K562 (cell line): ENCODE results near the gene LAPTM5. TPM values are rescaled to one million over a fixed set of nuclear protein-coding genes. Genes with fewer than 3 reads are reported as not detected.

Experiments used
- ATAC-seq: fragments of 200-7000 bp; cut with Tn5 transposase; 3 replicates; pipeline ENCODE4 v1.9.1; 2020; ENCODE audit warnings: moderate library complexity
- BruUV-seq: library from RNA; stranded (reverse); fragments of 400-500 nt; replicated peaks from 2 replicates; lab custom pipeline; 2021; lab: Mats Ljungman, UMichigan
- CTCF ChIA-PET: fragments of 300-600 bp; formaldehyde crosslinking; extraction: SDS; loops from one replicate; lab custom pipeline; 2021; ENCODE audit warnings: low intra/inter-chr PET ratio; lab: Yijun Ruan, JAX
- POLR2A ChIA-PET: fragments of 300-600, 350-650 bp; sonication (Branson Sonifier 250); formaldehyde crosslinking; extraction: SDS; loops from one replicate; lab custom pipeline; 2021; ENCODE audit warnings: antibody characterized with exemption, inconsistent platforms; lab: Yijun Ruan, JAX
- DNase-seq, 4 experiments: peaks; one replicate each; pipeline versions ENCODE4 v3.0.0 to v3.0.0-alpha.2; 2011 to 2018; ENCODE audit warnings: low spot score in 3 of 4, mixed read lengths in 3 of 4; ENCODE audit errors: extremely low read depth in 1 of 4
- FAIRE-seq: peaks from 2 replicates; lab custom pipeline; 2011; peaks lifted over from hg19 to GRCh38; lab: Jason Lieb, UNC
- H2AFZ ChIP-seq: 2 replicates; pipeline ENCODE4 v1.6.0; 2011; ENCODE audit warnings: low read depth, low read length, control low read depth, inconsistent platforms
- H3K27ac ChIP-seq: fragments of 200-600 bp; 3 replicates; pipeline ENCODE4 v1.8.0; 2011; ENCODE audit warnings: low read depth, mild to moderate bottlenecking, control low read depth, inconsistent platforms, low read length, moderate library complexity, mixed read lengths; ENCODE audit errors: extremely low read depth
- H3K27me3 ChIP-seq, 2 experiments: fragments of 300-600 bp in 1 of 2; 2 replicates in 1 of 2; 3 replicates in 1 of 2; pipeline versions ENCODE4 v1.6.0 to v1.8.0; 2011; ENCODE audit warnings: inconsistent platforms in 2 of 2, low read length in 2 of 2, mild to moderate bottlenecking in 1 of 2, mixed read lengths in 1 of 2, moderate library complexity in 1 of 2; ENCODE audit not compliant: control insufficient read depth in 2 of 2, insufficient read depth in 2 of 2
- H3K36me3 ChIP-seq: fragments of 300-600 bp; 3 replicates; pipeline ENCODE4 v1.8.0; 2011; ENCODE audit warnings: mild to moderate bottlenecking, low read length, inconsistent platforms; ENCODE audit not compliant: control insufficient read depth, insufficient read depth
- H3K4me1 ChIP-seq, 2 experiments: fragments of 200-600 bp in 1 of 2; replicated peaks in 1 of 2; 2 replicates in 1 of 2; 3 replicates in 1 of 2; pipeline versions ENCODE4 v1.5.1 to v1.8.0; 2011; ENCODE audit warnings: inconsistent platforms in 2 of 2, low read length in 2 of 2, mild to moderate bottlenecking in 1 of 2, mixed read lengths in 1 of 2, moderate library complexity in 1 of 2; ENCODE audit not compliant: control insufficient read depth in 2 of 2, insufficient read depth in 2 of 2
- H3K4me2 ChIP-seq: 2 replicates; pipeline ENCODE4 v1.6.1; 2011; ENCODE audit warnings: low read length, control low read depth, inconsistent platforms, mixed read lengths; ENCODE audit not compliant: insufficient read depth
- H3K4me3 ChIP-seq: fragments of 200-600 bp; sonication (generic), shearing (Covaris generic); 2 replicates; pipeline ENCODE4 v1.5.1; 2016; ENCODE audit warnings: control low read depth, inconsistent platforms
- H3K79me2 ChIP-seq: fragments of 200-600 bp; 3 replicates; pipeline ENCODE4 v1.8.0; 2011; ENCODE audit warnings: low read length, inconsistent platforms; ENCODE audit not compliant: control insufficient read depth, insufficient read depth
- H3K9ac ChIP-seq, 2 experiments: 2 replicates each; pipeline versions ENCODE4 v1.6.0 to v1.6.1; 2011; ENCODE audit warnings: low read depth in 2 of 2, low read length in 2 of 2, control low read depth in 1 of 2, inconsistent platforms in 1 of 2, mild to moderate bottlenecking in 1 of 2, mixed read lengths in 1 of 2; ENCODE audit not compliant: insufficient read depth in 1 of 2
- H3K9me1 ChIP-seq: one replicate; pipeline ENCODE4 v1.6.0; 2011; ENCODE audit warnings: inconsistent platforms, mild to moderate bottlenecking, low read length, moderate library complexity; ENCODE audit not compliant: control insufficient read depth, insufficient read depth
- H3K9me3 ChIP-seq: replicated peaks from 2 replicates; pipeline ENCODE4 v1.5.1; 2011; ENCODE audit warnings: low read depth, low read length, inconsistent platforms; ENCODE audit not compliant: control insufficient read depth, insufficient read depth
- H4K20me1 ChIP-seq: replicated peaks from 2 replicates; pipeline ENCODE4 v1.6.1; 2011; ENCODE audit warnings: low read length, inconsistent platforms, mixed read lengths; ENCODE audit not compliant: control insufficient read depth, insufficient read depth
- SP2 ChIP-seq: IDR thresholded peaks from 2 replicates; pipeline ENCODE4 v1.6.1; 2011; ENCODE audit warnings: mild to moderate bottlenecking, low read depth, low read length, moderate library complexity; ENCODE audit not compliant: poor library complexity, severe bottlenecking; ENCODE audit errors: extremely low read depth
- WHSC1 ChIP-seq: IDR thresholded peaks from one replicate; pipeline ENCODE4 v1.6.1; 2012; ENCODE audit warnings: low read length, control low read depth, inconsistent platforms
- ZNF311 ChIP-seq: fragments of 250-450 bp; sonication (Bioruptor Pico); IDR thresholded peaks from 2 replicates; pipeline ENCODE4 v1.4.0; 2020; ENCODE audit warnings: mild to moderate bottlenecking, moderate library complexity
- ZNF830 ChIP-seq: fragments of 250-450 bp; sonication (Bioruptor Pico); IDR thresholded peaks from 2 replicates; pipeline ENCODE4 v1.5.0; 2021; ENCODE audit warnings: mild to moderate bottlenecking
- WGBS: fragments of 100-300 bp; shearing (Covaris generic); methylation state at CpG from one replicate; pipeline ENCODE4 v1.1.6; 2016; ENCODE audit warnings: low coverage, mixed read lengths; ENCODE audit not compliant: insufficient coverage; ENCODE audit errors: missing lambda C conversion rate; 5-methylcytosine and 5-hydroxymethylcytosine counted together
- in situ Hi-C: fragments of 300-500 bp; cut with MboI; formaldehyde crosslinking; loops from 4 replicates; pipeline ENCODE4 v1.15.0; 2018; ENCODE audit warnings: inconsistent platforms, mixed read lengths
- intact Hi-C: fragments of 100-400 bp; cut with micrococcal nuclease; formaldehyde crosslinking; loops from 2 replicates; pipeline ENCODE4 v1.14.2; 2022
- polyA plus RNA-seq, 8 experiments: library from polyadenylated mRNA; depleted of rRNA in 4 of 8; stranded (reverse) in 5 of 8; unstranded in 3 of 8; fragments of >200 nt; fragmentation: Nextera tagmentation in 2 of 8; fragmentation: Illumina TruSeq in 1 of 8; extraction: Ambion mirVana in 2 of 8; extraction: Trizol in 1 of 8; gene quantifications; 2 replicates each; pipeline versions ENCODE4 v1.2.1 to v1.2.3, GENCODE V29; 2011 to 2014; ENCODE audit warnings: inconsistent platforms in 1 of 8, missing spikeins in 1 of 8
- total RNA-seq, 7 experiments: library from RNA; depleted of rRNA in 6 of 7; stranded (reverse); fragments of >200 nt in 6 of 7; fragmentation: Illumina TruSeq in 2 of 7; extraction: Trizol in 2 of 7; gene quantifications; 2 replicates each; pipeline versions ENCODE4 v1.2.1 to v1.2.3, GENCODE V29; 2011 to 2021; ENCODE audit warnings: low replicate concordance in 1 of 7
- TF ChIP-seq, protein P1 (sequence below): sonication (generic); formaldehyde crosslinking; IDR thresholded peaks from 2 replicates; pipeline ENCODE4 v1.9.0; 2022; ENCODE audit warnings: mild to moderate bottlenecking, missing genetic modification reagents
- TF ChIP-seq, protein P2 (sequence below): sonication (generic); formaldehyde crosslinking; IDR thresholded peaks from 2 replicates; pipeline ENCODE4 v1.8.0; 2022; ENCODE audit warnings: missing genetic modification reagents, mild to moderate bottlenecking, moderate library complexity, borderline replicate concordance

Gene LAPTM5
- total and polyA plus RNA-seq, 9 of the 15 experiments (the other 6 are each of a cell fraction or from before 2014, with no cell fraction given) = 2.4 to 47.3 (median 20.3) TPM

DNA sequence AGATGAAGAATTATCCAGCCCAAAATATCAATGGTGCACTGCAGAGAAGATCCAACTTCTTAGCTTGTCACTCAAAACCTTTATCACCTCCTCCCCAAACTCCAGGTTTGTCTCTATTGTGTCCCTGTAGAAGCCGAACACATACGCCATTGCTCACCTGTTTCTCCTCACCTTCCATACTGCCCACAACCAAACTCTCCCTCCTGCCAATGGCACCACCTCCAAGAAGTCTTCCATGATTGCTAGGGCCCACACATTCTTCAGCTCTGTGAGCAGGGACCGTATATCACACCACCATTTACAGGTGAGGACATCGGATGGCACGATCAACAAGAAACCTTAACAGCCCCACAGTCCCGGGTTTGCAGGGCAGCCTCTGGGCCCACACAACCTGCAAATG, 2.2 kb downstream of the LAPTM5 start (continued):
- TF ChIP-seq, protein P1, sequence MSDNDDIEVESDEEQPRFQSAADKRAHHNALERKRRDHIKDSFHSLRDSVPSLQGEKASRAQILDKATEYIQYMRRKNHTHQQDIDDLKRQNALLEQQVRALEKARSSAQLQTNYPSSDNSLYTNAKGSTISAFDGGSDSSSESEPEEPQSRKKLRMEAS (CRISPR knock-in tag) = no peak
- TF ChIP-seq SP2 (no peak), WHSC1 (no peak)

DNA sequence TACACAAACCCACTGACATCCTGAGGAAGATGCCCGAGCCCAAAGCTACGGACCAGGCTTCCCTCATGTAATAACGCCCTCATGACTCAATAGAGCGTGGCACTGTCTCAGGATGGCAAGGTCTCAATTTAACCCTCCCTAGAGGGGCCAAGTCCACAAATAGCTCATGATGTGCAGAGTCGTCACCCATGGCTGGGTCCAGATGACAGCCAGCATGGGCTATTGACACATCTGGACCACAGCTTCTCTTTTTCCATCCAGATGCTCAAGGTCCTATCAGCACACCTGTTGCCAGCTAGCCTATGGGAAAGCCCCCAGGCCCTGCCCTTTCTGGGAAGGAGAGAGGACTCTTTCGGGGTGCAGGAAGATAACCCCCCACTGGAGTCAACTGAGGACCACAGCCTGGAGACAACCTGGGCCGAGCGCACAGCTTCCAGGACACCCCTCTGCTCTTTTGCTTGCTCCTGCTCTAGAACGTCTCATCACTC, 2.8 kb downstream of the LAPTM5 start:
- ATAC-seq = no peak
- in situ Hi-C loops = no loop called here
- TF ChIP-seq, protein P2, sequence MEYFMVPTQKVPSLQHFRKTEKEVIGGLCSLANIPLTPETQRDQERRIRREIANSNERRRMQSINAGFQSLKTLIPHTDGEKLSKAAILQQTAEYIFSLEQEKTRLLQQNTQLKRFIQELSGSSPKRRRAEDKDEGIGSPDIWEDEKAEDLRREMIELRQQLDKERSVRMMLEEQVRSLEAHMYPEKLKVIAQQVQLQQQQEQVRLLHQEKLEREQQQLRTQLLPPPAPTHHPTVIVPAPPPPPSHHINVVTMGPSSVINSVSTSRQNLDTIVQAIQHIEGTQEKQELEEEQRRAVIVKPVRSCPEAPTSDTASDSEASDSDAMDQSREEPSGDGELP (CRISPR knock-in tag) = 0 out of 2 replicates have a peak, but pooled peaks have one; percentile 16
- TF ChIP-seq ZNF311 (CRISPR knock-in tag) (no peak), ZNF830 (CRISPR knock-in tag) (no peak)
- H4K20me1 ChIP-seq = no peaks in the 10 kb centered on the region
- H3K27me3 ChIP-seq = no peaks in the 10 kb centered on the region
- no peaks in the 10 kb centered on the region for H3K9me3 ChIP-seq
- no peaks in the 10 kb centered on the region for H3K36me3 ChIP-seq
- no peaks in the 10 kb centered on the region for H3K9me1 ChIP-seq
- H3K4me1 ChIP-seq = peaks cover 51 to 56% of the 10 kb centered on the region in 2 experiments
- WGBS = 81% methylated on average over 9 of the region's 9 CpGs
- peaks cover 21% of the 10 kb centered on the region; the same call in 2 of the 3 replicates for H3K79me2 ChIP-seq
- POLR2A ChIA-PET = interaction anchor here (0.6 to 1.8 kb wide), 6 partner anchors 11 to 1221 kb away, joined by 3 to 4 read pairs (median 3); no protein-coding TSS in a partner anchor
- no peak for FAIRE-seq
- no peak overlapping the region for H3K4me3 ChIP-seq
- intact Hi-C loops = no loop called here
- DNase-seq = no peak
- peak overlapping the region in 1 of 2 experiments; percentile 40; a peak in 1 of 4 replicates for H3K9ac ChIP-seq
- no TSS peak for BruUV-seq
- no peak overlapping the region for H2AFZ ChIP-seq
- CTCF ChIA-PET = no interaction called here
- H3K27ac ChIP-seq = no peak overlapping the region
- H3K4me2 ChIP-seq = no peak overlapping the region
